OCI-LY7 (cell line): ENCODE data around the gene EME1.
A peak's percentile ranks its signal among the peaks of the same experiment; 100 is the strongest.

ENCODE experiments used
- CTCF ChIP-seq: fragments of 200-600 bp; sonication (generic); conservative IDR thresholded peaks from 2 replicates; pipeline ENCODE4 v1.5.1; 2014; ENCODE audit warnings: mild to moderate bottlenecking, antibody characterized with exemption, low read length, moderate library complexity, mixed read lengths
- EZH2phosphoT487 ChIP-seq: fragments of 200-600 bp; sonication (generic); IDR thresholded peaks from 2 replicates; pipeline ENCODE4 v1.6.1; 2018; ENCODE audit warnings: low read depth, borderline replicate concordance, mild to moderate bottlenecking, mixed run types, antibody characterized with exemption, low read length, moderate library complexity, mixed read lengths

DNA sequence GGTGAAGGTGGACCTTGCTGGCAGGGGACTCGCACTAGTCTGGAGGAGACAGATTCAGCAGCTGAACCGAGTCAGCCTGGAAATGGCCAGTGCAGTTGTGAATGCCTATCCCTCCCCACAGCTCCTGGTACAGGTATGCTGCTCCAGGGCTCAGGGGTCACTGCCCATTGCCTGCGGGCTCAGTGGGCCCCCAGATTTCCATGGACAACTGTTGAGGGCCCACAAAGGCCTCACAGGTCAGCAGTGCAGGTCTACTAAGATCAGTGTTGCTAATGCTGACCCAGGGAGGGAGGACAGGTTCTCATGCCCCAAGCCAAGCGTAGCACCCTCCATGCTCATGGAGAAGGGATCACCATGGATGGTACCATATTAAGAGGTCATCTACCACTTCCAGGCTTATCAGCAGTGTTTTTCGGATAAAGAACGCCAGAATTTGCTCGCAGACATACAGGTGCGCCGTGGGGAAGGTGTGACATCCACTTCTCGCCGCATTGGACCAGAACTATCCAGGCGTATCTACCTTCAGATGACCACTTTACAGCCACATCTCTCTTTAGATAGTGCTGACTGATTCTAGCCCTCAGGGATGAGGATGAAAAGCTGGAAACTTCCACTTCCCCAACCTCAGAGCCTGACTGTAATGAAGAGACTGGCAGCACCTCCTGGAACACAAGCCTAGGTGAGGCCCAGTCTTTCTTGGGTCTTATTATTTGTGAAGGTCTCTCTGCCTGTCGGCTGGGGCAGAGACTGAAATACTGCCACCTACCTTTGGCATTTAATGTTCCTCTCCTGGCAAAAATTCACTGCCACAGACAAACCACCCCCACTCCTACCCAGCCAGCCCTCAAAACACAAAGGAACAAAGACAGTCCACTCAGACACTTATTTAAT lies 7.6 kb downstream of the EME1 start:
- TF ChIP-seq CTCF, result peak; percentile 63
- no peak for TF ChIP-seq EZH2phosphoT487
